GM21528 (cell line): ENCODE results near the gene SUCLG2.

Source experiments
- ATAC-seq: cut with Tn5 transposase; IDR thresholded peaks from one replicate; pipeline ENCODE4 v1.9.1; 2021; ENCODE audit warnings: mild to moderate bottlenecking, moderate library complexity; ENCODE audit not compliant: unreplicated experiment, low FRiP score

The SUCLG2 gene

GRCh38 chr3:67463656-67464055, 190.8 kb downstream of the SUCLG2 start:
- no peak for ATAC-seq

DNA sequence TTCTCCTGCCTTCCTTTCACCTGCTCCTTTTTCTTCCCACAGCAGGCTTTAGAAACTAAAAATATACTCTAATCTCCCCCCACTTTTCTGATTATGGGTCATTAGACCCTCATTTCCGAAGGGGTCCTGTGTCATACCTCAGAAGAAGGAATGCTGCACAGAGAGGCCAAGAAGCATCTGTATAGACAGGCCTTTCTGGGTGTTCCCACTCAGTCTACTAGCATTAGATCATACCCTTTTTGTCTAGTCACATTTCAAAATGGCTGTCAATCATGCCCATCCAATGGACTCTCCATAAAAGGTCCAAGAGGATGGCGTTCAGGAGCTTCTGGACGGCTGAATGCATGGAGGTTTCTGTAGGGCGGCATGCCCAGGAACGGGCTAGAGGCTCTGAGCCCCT, 192.2 kb downstream of the SUCLG2 start:
- ATAC-seq, result no peak

- ATAC-seq, result no peak
Measured at GRCh38 chr3:67461667-67462142, 192.7 kb downstream of the SUCLG2 start.

DNA sequence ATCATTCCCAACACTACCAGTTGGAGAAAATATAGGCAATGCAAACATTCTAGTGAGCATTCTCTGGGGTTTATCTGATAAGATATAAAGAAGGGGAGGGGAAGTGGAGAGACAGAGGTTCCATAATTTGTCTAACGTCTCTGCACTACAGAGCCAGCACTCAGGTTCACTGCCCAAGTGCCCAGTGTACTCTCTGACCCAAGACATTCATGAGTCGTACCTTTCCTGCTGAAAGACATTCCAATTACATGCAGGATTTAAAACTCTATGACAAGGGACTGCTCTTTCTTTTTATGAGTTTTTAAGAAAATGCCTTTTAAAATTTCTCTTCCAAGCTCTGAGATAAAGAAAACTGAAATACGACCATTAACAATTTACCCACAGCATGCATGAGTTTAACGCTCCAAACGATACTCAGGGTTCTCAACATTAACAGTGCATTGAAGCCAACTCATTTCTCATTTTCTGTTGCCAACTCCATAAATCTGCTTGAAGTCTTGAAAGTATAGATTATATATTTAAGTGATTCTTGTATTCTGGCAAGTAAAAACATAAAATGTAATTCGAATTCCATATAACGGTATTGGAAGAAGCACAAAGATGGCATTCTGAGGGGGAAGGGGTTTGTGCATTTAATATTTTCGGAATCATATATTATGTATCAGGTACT, 193.4 kb downstream of the SUCLG2 start:
- ATAC-seq, result no peak

DNA sequence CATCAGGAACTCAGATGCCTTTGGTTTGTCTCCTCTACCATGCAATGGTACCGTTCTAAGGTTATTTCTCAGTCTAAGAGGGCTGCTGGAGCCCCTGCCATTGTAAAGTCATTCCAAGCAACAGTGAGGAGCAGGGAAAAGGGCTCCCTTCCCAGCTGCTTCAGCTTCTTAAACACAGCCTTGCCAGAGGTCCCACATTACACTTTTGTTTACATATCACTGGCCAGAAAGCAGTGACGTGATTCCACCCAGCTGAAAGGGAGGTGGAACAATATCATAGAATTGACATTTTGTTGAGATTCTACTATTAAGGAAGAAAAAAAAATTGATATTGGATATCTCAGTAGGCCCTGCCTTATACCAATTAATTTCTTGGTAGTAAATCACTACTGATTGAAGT, 194.6 kb downstream of the SUCLG2 start:
- no peak for ATAC-seq

DNA sequence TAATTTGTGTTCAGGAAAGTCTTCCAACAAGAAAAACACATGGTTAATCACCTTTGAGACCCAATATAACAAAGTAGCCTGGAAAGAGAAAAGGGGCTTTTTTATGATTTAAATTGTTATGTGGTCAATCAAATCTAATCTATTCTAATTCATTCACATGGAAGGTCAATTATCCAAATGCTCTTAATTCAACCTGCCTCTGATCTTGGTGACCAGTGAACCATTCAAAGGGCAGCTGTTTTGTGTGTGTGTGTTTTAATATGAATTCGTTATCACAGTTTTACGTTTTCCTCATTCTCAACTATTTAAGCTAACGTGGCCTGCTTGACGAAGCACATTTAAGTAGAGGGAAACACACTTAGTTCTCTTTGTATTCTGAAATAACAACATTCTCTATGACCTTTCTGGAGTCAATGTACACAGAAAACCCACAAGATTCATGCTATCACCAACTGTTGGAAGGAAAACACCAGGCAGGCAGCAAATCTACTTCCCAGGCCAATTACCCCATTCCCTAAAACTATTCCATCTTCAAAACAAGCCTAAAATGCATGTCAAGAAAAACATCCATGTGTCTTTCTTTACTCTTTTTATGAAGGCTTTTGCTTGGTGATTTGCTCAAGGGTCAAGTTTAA, 195.4 kb downstream of the SUCLG2 start:
- ATAC-seq, result no peak

DNA sequence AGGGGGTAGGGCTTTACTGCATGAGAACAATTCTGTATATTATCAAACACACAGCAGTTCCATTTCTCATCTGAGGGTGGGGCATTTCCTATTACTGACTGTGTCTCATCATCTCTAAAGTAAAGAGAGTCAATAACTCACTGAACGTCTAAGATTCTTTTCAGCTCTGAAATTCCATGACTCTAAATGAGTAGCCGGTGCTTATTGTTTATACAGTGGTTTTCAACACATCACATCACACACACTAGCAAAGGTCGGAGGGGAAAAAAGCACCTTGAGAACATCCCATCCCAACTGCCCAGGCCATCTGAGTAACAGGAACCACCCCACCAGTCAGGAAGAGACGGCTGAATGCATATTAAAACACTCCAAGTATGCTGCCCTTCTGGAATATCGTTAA, 196.0 kb downstream of the SUCLG2 start:
- ATAC-seq, result no peak

DNA sequence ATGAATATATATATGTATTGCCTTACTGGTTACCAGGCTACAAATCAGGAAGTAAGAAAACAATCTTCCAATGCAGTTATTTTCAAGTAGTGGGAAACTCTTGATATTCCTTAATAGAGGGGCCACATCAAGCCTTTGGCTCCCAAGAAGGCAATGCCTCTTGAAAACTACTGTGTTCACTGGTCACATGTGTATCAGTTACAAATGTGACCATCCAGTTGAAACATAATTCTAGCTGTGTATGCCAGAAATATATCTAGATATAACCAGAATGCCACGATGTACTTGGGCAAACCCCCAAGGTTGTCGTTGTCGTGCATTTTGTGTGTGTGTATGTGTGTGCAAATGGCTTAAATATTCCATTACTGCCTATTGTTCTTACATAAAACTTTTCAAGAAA, 200.8 kb downstream of the SUCLG2 start:
- ATAC-seq, result no peak

DNA sequence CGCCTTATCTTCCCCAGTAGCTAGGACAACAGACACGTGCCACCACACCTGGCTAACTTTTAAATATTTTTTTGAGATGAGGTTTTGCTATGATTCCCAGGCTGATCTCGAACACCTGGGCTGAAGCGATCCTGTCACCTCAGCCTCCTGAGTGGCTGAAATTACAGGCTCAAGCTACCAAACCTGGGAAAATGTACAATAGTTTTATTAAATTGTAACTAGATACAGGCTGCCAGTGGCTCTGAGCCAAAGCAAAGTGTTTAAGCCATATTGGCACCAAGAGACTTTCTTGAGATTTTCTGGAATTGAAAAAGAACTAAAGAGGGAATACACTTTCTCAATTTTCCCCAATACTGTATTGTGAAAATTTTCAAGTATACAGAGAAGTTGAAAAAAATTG, 204.3 kb downstream of the SUCLG2 start:
- no peak for ATAC-seq

GRCh38 chr3:67447393-67447792, 207.0 kb downstream of the SUCLG2 start:
- no peak for ATAC-seq

DNA sequence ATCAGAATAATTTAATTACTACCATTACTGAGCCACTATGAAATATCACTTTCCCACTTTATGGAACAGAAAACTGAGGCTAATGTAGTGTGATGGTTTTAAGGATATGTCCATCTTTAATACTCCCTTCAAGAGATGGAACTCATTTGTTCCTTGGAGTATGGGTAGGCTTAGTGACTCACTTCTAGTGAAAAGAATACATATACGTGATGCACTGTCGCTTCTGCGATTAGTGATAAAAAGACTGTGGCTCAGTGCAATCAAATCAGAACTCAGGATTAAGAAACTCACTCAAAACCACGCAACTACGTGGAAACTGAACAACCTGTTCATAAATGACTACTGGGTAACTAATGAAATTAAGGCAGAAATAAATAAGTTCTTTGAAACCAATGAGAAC, 216.6 kb downstream of the SUCLG2 start:
- no peak for ATAC-seq

- ATAC-seq, result no peak
Measured at GRCh38 chr3:67437090-67437489, 217.3 kb downstream of the SUCLG2 start.

- no peak for ATAC-seq
Measured at GRCh38 chr3:67433109-67433508, 221.3 kb downstream of the SUCLG2 start.

- no peak for ATAC-seq
Measured at GRCh38 chr3:67431887-67432286, 222.5 kb downstream of the SUCLG2 start.

DNA sequence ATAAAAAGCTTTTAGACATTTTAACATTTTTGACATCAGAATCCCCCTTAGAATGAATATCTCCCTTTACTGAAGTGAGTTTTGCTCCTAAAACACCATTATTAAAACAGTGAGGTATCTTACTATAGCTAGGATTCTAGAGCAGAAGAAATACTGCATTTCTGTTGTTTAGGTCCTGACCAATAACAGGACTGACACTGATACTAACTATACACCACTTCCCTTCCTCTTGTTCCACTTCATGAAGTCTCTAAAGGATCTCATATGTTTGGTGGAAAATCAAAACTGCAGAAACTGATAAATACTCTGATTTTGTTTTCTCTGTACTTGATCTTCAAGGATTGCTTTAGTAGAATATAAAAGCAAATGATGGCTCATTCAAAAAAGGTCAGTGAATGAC, 230.7 kb downstream of the SUCLG2 start:
- no peak for ATAC-seq

- no peak for ATAC-seq
Measured at GRCh38 chr3:67421912-67422311, 232.5 kb downstream of the SUCLG2 start.

GRCh38 chr3:67419779-67420178, 234.6 kb downstream of the SUCLG2 start:
- no peak for ATAC-seq

DNA sequence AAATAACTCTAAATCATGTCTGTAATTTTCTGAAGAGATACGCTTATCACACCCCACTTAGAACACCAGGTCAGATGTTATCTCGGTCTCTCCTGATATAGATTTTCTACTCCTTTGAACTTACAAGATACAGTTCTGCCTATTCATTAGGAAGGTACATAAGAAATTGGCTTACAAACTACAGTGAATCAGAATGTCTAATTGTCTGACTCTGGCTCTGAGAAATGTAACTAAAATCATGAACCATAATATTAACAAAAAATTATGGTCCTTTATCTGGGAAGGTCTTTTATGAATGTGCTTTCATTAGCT, 235.2 kb downstream of the SUCLG2 start:
- no peak for ATAC-seq

DNA sequence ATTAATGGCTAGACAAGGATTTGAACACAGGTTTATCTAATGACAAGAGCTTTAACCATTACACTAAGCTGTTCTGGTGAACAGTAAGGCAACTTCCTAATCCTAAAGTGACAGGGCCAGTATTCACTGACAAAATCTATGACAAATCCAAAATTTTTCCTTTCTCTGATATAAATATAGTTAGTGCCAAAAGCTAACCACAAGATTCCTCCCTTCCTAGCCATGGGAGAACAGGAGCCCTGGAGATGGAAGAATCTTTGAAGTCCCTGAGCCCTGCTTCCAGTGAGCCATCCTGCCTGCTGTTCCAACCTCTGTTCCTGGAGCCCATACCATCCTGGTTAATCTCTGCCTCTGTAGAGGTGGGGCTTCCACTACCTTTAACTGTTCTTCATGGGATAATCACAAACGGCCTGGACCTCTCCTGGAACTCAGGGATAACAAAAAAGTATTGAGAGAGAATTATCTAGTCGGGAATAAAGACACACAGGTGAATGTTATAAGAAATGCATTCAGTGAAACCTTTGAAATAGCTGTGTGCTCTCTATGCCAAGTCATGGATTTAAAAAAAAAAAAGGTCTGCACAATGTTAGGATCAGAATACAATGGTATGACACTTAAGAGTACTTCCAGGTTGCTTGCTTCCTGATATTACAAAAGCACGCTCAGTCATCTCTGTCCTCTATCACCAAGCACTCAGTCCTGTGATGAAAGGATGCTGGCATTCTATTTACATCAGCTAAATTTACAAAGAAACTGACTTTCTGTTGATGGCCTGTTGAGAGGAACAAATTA, 235.8 kb downstream of the SUCLG2 start:
- no peak for ATAC-seq

- no peak for ATAC-seq
Measured at GRCh38 chr3:67416703-67417102, 237.7 kb downstream of the SUCLG2 start.

GRCh38 chr3:67415511-67415910, 238.9 kb downstream of the SUCLG2 start:
- no peak for ATAC-seq

- ATAC-seq, result no peak
Measured at GRCh38 chr3:67414740-67415139, 239.7 kb downstream of the SUCLG2 start.
